ENCODE measurements around the gene IPO13. TPM values are rescaled to one million over a fixed set of nuclear protein-coding genes. Genes with fewer than 3 reads are reported as not detected.

The IPO13 gene
- total RNA-seq, 4 donors from 2014 or later: 22.7 to 64.9 (median 36.5) TPM

DNA sequence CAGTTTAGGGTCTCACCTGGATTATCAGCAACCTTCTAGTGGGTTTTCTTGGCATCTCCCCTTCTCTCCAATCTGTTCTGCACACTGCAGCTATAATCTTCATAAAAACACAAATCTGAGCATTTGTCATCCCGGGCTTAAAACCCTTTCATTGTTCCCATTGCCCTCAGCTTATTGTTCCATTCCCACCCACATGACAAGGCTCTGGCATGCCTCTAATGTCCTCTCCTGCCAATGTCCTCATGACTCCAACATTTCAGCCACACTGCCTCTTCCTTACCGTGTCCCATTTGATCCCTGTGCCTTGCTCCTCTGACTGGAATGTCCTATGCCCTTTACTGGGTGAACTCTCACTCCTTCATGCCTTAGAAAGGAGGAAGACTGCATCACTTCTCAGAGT, 15.6 kb downstream of the IPO13 start:
- H3K9me3 ChIP-seq: no peaks in the 10 kb centered on the region
- H3K4me1 ChIP-seq: no peaks in the 10 kb centered on the region
- in situ Hi-C loops (cut with MboI; ENCODE audit: low pct_ligation_motif_present in 1 of 4, low pct_unique_long_range_greater_than_20kb in 1 of 4, low sequenced_read_pairs in 3 of 4): no loop called here
- intact Hi-C loops (cut with DNase I; ENCODE audit: low total_unique reads): no loop called here
- H3K27me3 ChIP-seq: no peaks in the 10 kb centered on the region
- TF ChIP-seq EP300 (IDR thresholded peaks at IDR 0.05; ENCODE audit: low read depth) (no peak), POLR2A (IDR thresholded peaks at IDR 0.05) (no peak), POLR2AphosphoS5 (IDR thresholded peaks at IDR 0.05) (no peak)
- TF ChIP-seq, protein P1, sequence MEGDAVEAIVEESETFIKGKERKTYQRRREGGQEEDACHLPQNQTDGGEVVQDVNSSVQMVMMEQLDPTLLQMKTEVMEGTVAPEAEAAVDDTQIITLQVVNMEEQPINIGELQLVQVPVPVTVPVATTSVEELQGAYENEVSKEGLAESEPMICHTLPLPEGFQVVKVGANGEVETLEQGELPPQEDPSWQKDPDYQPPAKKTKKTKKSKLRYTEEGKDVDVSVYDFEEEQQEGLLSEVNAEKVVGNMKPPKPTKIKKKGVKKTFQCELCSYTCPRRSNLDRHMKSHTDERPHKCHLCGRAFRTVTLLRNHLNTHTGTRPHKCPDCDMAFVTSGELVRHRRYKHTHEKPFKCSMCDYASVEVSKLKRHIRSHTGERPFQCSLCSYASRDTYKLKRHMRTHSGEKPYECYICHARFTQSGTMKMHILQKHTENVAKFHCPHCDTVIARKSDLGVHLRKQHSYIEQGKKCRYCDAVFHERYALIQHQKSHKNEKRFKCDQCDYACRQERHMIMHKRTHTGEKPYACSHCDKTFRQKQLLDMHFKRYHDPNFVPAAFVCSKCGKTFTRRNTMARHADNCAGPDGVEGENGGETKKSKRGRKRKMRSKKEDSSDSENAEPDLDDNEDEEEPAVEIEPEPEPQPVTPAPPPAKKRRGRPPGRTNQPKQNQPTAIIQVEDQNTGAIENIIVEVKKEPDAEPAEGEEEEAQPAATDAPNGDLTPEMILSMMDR (IDR thresholded peaks at IDR 0.05): no peak
- H3K36me3 ChIP-seq: peaks cover 0 to 14% (median 0%) of the 10 kb centered on the region in 4 donors
- H3K27ac ChIP-seq: no peak overlapping the region
- H3K4me3 ChIP-seq: no peak overlapping the region
- DNase-seq: no peak
- 85 to 100% methylated on average over 2 of the region's 2 CpGs for WGBS, 2 donors (ENCODE audit: low coverage in 1 of 2)

DNA sequence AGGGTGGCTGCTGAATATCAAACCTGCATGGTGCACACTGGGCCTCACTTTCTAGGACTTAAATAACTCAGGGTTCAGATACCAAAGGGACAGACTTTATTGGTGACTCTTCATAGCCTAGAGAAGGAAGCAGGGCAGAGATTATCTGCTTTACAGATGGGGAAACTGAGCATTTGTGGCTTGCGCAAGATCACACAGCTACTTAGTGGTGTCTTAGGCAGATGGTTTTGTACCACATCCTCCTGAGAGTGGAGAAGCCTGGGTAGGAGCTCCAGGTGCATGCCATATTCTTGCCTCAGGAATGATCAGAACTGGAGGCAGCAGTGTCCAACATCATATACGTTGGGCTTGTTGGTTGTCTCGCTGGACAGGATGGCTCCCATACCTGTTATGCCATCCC, 16.3 kb downstream of the IPO13 start:
- H3K27me3 ChIP-seq: no peaks in the 10 kb centered on the region
- no peak for TF ChIP-seq EP300 (IDR thresholded peaks at IDR 0.05; ENCODE audit: low read depth)
- TF ChIP-seq POLR2AphosphoS5 (IDR thresholded peaks at IDR 0.05): no peak
- TF ChIP-seq, protein P1 (IDR thresholded peaks at IDR 0.05): no peak
- TF ChIP-seq POLR2A (IDR thresholded peaks at IDR 0.05): no peak
- WGBS, 2 donors (ENCODE audit: low coverage in 1 of 2): 80 to 93% methylated on average over 1 to 3 of the region's 3 CpGs
- H3K4me1 ChIP-seq: no peaks in the 10 kb centered on the region
- intact Hi-C loops (cut with DNase I; ENCODE audit: low total_unique reads): no loop called here
- in situ Hi-C loops (cut with MboI; ENCODE audit: low pct_ligation_motif_present in 1 of 4, low pct_unique_long_range_greater_than_20kb in 1 of 4, low sequenced_read_pairs in 3 of 4): no loop called here
- H3K9me3 ChIP-seq: no peaks in the 10 kb centered on the region
- no peak overlapping the region for H3K4me3 ChIP-seq
- H3K36me3 ChIP-seq: peaks cover 0 to 12% (median 0%) of the 10 kb centered on the region in 4 donors
- DNase-seq: no peak
- no peak overlapping the region for H3K27ac ChIP-seq

DNA sequence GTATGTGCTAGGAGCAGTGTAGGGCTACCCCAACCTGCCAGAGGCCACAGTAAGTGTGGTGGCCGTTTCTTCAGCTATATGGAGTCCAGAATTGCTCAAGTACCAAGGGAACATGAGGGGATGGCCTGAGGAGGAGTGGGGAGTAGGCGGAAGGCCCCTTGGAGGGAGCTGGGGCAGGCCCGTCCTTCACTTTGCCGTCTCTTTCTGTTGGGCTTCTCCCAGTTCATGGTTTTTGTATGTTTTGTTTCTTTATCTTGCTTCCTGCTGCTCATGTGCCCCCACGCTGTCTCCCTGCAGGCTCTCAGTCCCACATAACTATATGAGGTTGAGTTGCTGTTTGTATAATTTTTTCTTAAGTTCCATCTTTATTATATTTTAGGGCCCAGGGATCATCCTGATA, 17.1 kb downstream of the IPO13 start:
- whole genome bisulfite sequencing, 2 donors (ENCODE audit: low coverage in 1 of 2): 86 to 100% methylated on average over 1 to 5 of the region's 5 CpGs
- no peaks in the 10 kb centered on the region for H3K4me1 ChIP-seq
- H3K36me3 ChIP-seq: peaks cover 0 to 6% (median 0%) of the 10 kb centered on the region in 4 donors
- no peaks in the 10 kb centered on the region for H3K27me3 ChIP-seq
- H3K4me3 ChIP-seq: no peak overlapping the region
- intact Hi-C loops (cut with DNase I; ENCODE audit: low total_unique reads) (no loop called here), in situ Hi-C loops (cut with MboI; ENCODE audit: low pct_ligation_motif_present in 1 of 4, low pct_unique_long_range_greater_than_20kb in 1 of 4, low sequenced_read_pairs in 3 of 4) (no loop called here)
- H3K9me3 ChIP-seq: no peaks in the 10 kb centered on the region
- TF ChIP-seq POLR2A (IDR thresholded peaks at IDR 0.05): no peak
- no peak for TF ChIP-seq EP300 (IDR thresholded peaks at IDR 0.05; ENCODE audit: low read depth)
- TF ChIP-seq POLR2AphosphoS5 (IDR thresholded peaks at IDR 0.05): no peak
- TF ChIP-seq, protein P1 (IDR thresholded peaks at IDR 0.05): no peak
- no peak for DNase-seq
- no peak overlapping the region for H3K27ac ChIP-seq

DNA sequence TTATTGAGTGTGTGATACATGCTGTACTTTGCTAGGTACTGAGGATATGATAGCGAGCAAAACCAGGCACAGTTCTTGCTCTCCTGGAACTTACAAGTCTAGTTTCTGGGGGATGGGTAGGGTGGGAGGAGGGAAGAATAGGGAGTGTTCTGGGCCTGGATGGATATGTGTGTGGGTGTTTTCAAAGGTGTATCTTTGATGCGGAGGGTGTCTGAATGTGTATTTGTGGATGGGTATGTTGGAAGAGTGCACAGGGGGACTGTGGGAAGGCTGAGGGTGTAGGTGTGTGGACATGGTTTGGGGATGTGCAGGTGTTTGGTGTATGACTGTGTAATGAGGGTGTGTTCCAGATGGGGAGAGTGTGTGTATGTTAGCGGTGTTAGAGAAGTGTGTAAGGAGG, 18.6 kb downstream of the IPO13 start:
- Histone ChIP-seq H3K27me3 (no peaks in the 10 kb centered on the region), H3K27ac (no peak overlapping the region), H3K36me3 (no peaks in the 10 kb centered on the region), H3K4me1 (peaks cover 1 to 6% (median 2%) of the 10 kb centered on the region in 4 donors), H3K4me3 (no peak overlapping the region), H3K9me3 (no peaks in the 10 kb centered on the region)
- no peak for DNase-seq
- WGBS, 2 donors (ENCODE audit: low coverage in 1 of 2): 98% methylated on average over 3 of the region's 3 CpGs; no CpG with 5 or more reads in 1 of the 2 donors
- TF ChIP-seq EP300 (IDR thresholded peaks at IDR 0.05; ENCODE audit: low read depth) (no peak), POLR2A (IDR thresholded peaks at IDR 0.05) (no peak), POLR2AphosphoS5 (IDR thresholded peaks at IDR 0.05) (no peak)
- TF ChIP-seq, protein P1 (IDR thresholded peaks at IDR 0.05): no peak
- intact Hi-C loops (cut with DNase I; ENCODE audit: low total_unique reads): no loop called here
- in situ Hi-C loops (cut with MboI; ENCODE audit: low pct_ligation_motif_present in 1 of 4, low pct_unique_long_range_greater_than_20kb in 1 of 4, low sequenced_read_pairs in 3 of 4): no loop called here

Data from transverse colon (tissue), 4 donors.